Measurements from ENCODE around the gene GABPB1.

GABPB1 gene

DNA sequence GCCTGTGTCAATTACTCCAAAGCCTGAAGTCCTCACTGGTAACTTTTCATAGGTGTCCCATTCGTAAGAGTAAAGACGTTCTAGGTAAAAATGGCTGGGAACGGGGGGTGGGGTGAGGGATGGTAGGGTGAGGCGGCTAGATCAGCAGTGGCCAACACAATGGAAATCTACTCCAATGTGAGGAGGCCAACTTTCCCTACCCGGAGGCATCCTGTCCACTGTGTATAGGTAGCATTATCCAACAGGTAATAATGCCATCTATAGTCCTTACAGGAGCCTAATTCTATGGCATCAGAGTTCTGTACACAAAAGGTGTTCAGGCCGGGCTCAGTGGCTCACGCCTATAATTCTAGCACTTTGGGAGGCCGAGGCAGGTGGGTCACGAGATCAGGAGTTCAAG lies 118.6 kb downstream of the GABPB1 start:
- FAIRE-seq, result no peak

DNA sequence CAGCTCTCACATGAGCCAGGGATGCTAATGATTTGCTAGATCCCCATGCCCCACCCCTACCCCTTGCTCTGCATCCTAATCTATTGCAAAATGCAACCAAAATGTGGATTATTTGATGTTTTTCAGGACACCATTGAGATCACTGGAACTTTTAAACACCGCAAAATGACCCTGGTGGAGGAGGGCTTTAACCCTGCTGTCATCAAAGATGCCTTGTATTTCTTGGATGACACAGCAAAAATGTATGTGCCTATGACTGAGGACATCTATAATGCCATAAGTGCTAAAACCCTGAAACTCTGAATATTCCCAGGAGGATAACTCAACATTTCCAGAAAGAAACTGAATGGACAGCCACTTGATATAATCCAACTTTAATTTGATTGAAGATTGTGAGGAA lies 119.2 kb downstream of the GABPB1 start:
- FAIRE-seq, result no peak

DNA sequence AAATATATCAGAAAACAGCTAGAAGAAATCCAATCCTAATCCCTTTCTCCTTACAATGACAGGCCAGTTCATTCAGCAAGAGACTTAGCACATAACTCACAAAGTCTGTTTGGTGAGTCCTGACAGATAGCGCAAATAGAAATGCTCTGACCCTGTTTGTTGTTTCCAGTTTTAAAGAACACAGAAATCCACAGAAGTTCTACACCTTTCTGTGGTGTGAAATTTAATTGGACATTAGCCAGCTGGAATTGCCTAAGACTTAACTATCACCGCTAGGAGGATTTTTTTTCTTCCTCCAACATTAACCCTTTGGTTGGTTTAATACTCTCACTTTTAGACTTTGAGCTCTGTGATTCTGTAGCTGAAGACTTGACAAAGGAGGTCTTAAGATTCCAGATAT lies 120.2 kb downstream of the GABPB1 start:
- FAIRE-seq, result no peak

DNA sequence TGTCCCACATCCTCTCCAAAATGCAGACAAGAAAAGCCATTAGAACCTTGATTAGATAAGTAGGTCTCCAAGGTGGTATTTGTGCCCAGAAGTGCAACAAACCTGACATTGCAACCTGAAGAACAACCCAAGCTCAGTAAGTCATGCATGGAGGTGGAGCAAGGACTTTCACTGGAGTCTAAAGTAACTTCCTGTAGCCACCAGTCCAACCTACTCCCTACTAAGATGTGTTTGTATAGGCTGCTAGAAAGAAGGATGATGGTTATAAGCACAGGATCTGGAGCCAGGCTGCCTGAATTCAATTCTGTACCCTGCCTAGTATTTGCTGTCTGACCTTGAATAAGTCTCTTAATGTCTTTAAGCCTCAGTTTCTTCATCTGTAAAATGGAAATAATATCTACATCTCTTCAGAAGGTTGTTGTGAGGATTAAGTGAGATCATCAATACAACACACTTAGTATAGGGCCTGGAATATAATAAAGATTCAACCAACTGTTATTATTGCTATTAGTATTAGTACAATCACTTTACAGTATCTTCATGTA lies 121.7 kb downstream of the GABPB1 start:
- no peak for FAIRE-seq

DNA sequence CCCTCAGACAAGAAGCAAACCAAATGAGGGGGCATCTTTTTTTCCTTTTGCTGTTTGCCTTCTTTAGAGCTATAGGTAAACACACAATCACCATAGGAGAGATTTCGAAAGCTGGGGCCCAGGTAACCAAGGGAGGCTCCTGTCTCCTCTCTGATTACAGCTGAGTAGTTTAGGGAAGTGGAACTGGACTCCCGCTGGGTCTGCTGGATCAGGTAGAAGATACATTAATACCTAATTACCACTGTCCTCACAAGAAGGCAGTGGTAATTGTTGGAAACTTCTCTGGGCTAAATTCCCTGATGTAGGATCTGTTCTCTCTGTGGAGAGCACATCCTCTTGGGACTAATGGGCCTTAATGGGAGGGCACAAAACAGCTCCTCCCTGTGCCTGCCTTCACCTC lies 122.2 kb downstream of the GABPB1 start:
- FAIRE-seq, result no peak

DNA sequence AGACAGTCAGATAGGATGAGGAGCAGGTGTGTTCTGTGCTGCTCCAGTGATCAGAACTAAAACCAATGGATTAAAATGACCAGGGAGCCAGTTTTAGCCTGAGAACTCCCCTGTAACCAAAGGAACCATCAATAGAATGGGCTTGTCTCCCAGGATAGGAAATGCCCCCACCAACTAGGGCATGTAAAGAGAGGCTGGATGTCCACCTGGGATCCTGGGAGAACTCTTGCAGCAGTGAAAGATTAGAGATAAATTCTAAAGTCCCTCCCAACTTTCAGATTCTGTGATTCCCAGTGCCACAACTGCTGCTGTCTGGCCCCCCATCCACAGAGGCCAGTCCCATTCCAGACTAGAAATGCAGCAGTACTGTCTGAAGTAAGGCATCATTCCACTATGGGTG lies 123.2 kb downstream of the GABPB1 start:
- no peak for FAIRE-seq

DNA sequence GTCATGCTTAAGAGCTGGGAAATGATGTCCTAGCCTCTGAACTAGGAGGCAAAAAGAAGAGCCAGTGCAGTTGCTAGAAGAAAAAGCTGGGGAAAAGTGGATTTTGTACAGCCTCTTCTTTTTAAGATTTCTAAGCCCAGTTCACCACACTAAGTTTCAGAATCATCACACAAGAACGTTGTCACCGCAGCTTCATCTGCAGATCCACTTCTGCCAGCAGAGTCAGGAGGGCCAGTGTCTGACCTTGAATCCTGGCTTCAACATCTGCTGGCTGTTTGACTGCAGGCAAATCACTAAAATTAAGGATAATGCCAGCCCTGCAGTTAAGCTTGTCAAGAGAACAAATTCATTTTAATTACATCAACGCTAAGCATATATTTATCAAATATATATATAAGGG lies 125.7 kb downstream of the GABPB1 start:
- FAIRE-seq, result no peak

DNA sequence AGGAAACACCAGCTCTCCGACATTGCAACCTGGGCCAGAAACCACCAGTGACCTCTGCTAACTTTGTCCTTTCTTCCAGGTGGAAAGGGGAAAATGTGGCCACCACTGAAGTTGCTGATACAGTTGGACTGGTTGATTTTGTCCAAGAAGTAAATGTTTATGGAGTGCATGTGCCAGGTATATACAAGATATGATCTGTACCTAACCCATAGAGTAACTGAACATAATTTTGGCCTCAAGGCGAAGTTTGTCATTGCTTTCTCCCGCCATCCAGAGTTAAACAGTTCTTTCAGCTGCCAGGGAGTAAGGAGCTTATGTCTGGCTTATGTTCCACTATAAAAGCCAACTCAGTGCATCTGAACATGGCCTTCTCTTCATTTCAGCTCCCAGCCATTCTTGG lies 126.1 kb downstream of the GABPB1 start:
- no peak for FAIRE-seq

DNA sequence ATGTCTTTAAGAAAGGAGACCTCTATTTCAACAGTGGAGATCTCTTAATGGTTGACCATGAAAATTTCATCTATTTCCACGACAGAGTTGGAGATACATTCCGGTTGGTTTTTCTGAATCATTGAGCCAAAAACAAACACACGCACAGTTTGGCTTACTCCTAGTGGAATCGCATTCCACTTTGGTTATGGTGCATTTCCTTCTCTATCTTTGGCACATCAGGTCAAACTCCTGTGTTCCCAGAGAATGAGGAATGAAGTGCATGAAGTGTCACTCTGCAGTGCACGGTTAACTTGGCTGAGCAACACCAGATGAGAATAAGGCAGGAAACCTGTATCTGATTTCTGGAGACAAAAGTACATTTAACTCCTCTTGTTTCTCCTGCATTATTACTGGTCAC lies 127.9 kb downstream of the GABPB1 start:
- no peak for FAIRE-seq

DNA sequence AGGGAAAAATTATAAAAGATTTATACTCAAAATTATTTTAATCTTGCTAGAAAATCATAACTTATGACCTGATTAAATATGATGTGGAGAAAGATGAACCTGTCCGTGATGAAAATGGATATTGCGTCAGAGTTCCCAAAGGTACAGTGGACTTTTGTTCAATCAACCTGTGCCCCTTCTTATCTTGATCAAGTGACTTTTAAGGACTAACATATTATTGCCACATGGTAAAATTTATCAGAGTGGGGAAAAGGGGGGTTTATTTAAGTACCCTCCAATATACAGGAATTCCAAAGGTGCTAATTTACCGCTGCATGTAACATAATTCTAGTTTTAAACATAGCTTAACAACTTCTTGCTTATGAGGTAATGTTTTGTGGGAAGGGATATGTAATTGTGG lies 129.1 kb downstream of the GABPB1 start:
- FAIRE-seq, result no peak
